DOHH2 (cell line): ENCODE results near the gene AP3S2.

Experiments
- CTCF ChIP-seq: fragments of 200-600 bp; sonication (generic); IDR thresholded peaks from one replicate; pipeline ENCODE4 v1.5.1; 2014; ENCODE audit warnings: antibody characterized with exemption, mild to moderate bottlenecking, low read depth, low read length; ENCODE audit not compliant: poor library complexity, severe bottlenecking
- EZH2phosphoT487 ChIP-seq: fragments of 200-600 bp; sonication (generic); IDR thresholded peaks from 2 replicates; pipeline ENCODE4 v1.6.1; 2017; ENCODE audit warnings: borderline replicate concordance, mild to moderate bottlenecking, antibody characterized with exemption, low read length, moderate library complexity, mixed read lengths

- no peak for TF ChIP-seq CTCF
- no peak for TF ChIP-seq EZH2phosphoT487
These were observed 101.5 kb downstream of the AP3S2 start for GRCh38 chr15:89792106-89792805.
